Heart left ventricle (tissue), 16 donors: ENCODE measurements around the gene DSG2. TPM values are rescaled to one million over a fixed set of nuclear protein-coding genes. Genes with fewer than 3 reads are reported as not detected.

ENCODE experiments used
- ATAC-seq, 4 donors: fragments of 200-7000 bp; cut with Tn5 transposase; one replicate each; pipeline ENCODE4 v1.9.1; 2020 to 2022; ENCODE audit warnings: moderate library complexity in 4 of 4, mild to moderate bottlenecking in 3 of 4, moderate number of reproducible peaks in 1 of 4
- DNase-seq, 5 donors: peaks; one replicate each; pipeline ENCODE4 v3.0.0-alpha.2; 2020
- H3K27ac ChIP-seq, 12 donors: fragments of 200-600 bp; sonication (generic) in 4 of 12; one replicate each; pipeline versions ENCODE4 v1.5.0 to v1.8.0; 2016 to 2022; ENCODE audit warnings: mild to moderate bottlenecking in 2 of 12
- H3K27me3 ChIP-seq, 9 donors: fragments of 200-600 bp; sonication (generic) in 2 of 9; one replicate each; pipeline versions ENCODE4 v1.5.1 to v1.8.0; 2016 to 2022; ENCODE audit warnings: mild to moderate bottlenecking in 3 of 9
- H3K36me3 ChIP-seq, 9 donors: fragments of 200-600 bp; sonication (generic) in 2 of 9; one replicate each; pipeline versions ENCODE4 v1.5.0 to v1.8.0; 2018 to 2022; ENCODE audit warnings: mild to moderate bottlenecking in 2 of 9
- H3K4me1 ChIP-seq, 12 donors: fragments of 200-600 bp; sonication (generic) in 4 of 12; one replicate each; pipeline versions ENCODE4 v1.5.0 to v1.8.0; 2016 to 2022; ENCODE audit warnings: mild to moderate bottlenecking in 3 of 12
- H3K4me3 ChIP-seq, 12 donors: fragments of 200-600 bp; sonication (generic) in 4 of 12; one replicate each; pipeline versions ENCODE4 v1.5.0 to v1.8.0; 2017 to 2022; ENCODE audit warnings: mild to moderate bottlenecking in 9 of 12, moderate library complexity in 4 of 12
- H3K9me3 ChIP-seq, 12 donors: fragments of 200-600 bp; sonication (generic) in 4 of 12; one replicate each; pipeline versions ENCODE4 v1.5.0 to v1.8.0; 2016 to 2022; ENCODE audit warnings: mild to moderate bottlenecking in 1 of 12
- CTCF ChIP-seq, 12 donors: fragments of 200-600 bp; sonication (generic) in 4 of 12; IDR thresholded peaks; one replicate each; pipeline versions ENCODE4 v1.5.0 to v1.8.0; 2018 to 2022; ENCODE audit warnings: antibody characterized with exemption in 12 of 12, mild to moderate bottlenecking in 5 of 12
- POLR2A ChIP-seq, 2 donors: fragments of 450-650 bp; IDR thresholded peaks; one replicate each; pipeline ENCODE4 v1.6.1; 2017; ENCODE audit warnings: antibody characterized with exemption in 2 of 2, mild to moderate bottlenecking in 2 of 2, moderate library complexity in 2 of 2
- WGBS, 4 donors: extraction: QIAGEN DNeasy Blood & Tissue Kit in 2 of 4; methylation state at CpG; one replicate each; pipeline versions ENCODE4 v1.1.5 to v1.1.7; 2013 to 2018; 5-methylcytosine and 5-hydroxymethylcytosine counted together
- intact Hi-C, 10 donors: fragments of 100-400 bp; cut with DNase I; formaldehyde crosslinking; loops; one replicate each; pipeline versions ENCODE4 v1.11.1 to v1.14.2; 2022
- polyA plus RNA-seq, 2 donors: library from polyadenylated mRNA; stranded (reverse); fragments of 200-250 nt; gene quantifications; one replicate each; pipeline ENCODE4 v1.2.3, GENCODE V29; 2013
- total RNA-seq, 9 donors: library from RNA; depleted of rRNA in 2 of 9; stranded (reverse); fragments of >200 nt in 2 of 9; fragmentation: NEBNext Ultra II Directional in 3 of 9; extraction: Animal tissue kit (Norgen Biotek cat#: 25700) in 3 of 9; gene quantifications; one replicate each; pipeline versions ENCODE4 v1.1.0 to v1.2.4, GENCODE V29; 2016 to 2023
- donor health status: ischemic (EF 13 %, LVEDD 7.1; RV severe dilation, severe dysfunction).
- donor health status: healthy with polysubstance abuse.
- donor health status: DM: no; HTN: yes; CAD: no.
- donor health status: DM: no; HTN: no; CAD: no.
- donor health status: ischemic (EF 25% LVEDD 6.9; RV normal size, moderate dysfunction).
- donor health status: ischemic (EF 25% LVEDD 5.7; RV mildly dilated, moderate dysfunction).
- donor health status: healthy.
- donor health status: DM: yes; HTN: yes; CAD: no.
- donor health status: ischemic (EF 35%, LVEDD 5.7; RV mildly dilated, moderate dysfunction).
- donor health status: nonischemic (EF 11% LVEDD 7.7; RV severe dilation, severe dysfunction).
- donor health status: DM: yes; HTN: yes; CAD: no.
- donor health status: PGD.
- donor health status: ischemic (EF 29% LVEDD 5.4; RV normal size, mild dysfunction).
- donor health status: nonischemic (EF 23%, LVEDD 6.1; RV moderate dilation, normal function).

DSG2 gene
- total and polyA plus RNA-seq, 11 donors: 10.1 to 54.4 (median 41.0) TPM

GRCh38 chr18:31572368-31572767, 74.4 kb downstream of the DSG2 start:
- intact Hi-C loops: no loop called here
- no peaks in the 10 kb centered on the region for H3K36me3 ChIP-seq
- H3K4me1 ChIP-seq: no peaks in the 10 kb centered on the region
- no peaks in the 10 kb centered on the region for H3K9me3 ChIP-seq
- no peak overlapping the region for H3K27ac ChIP-seq
- TF ChIP-seq CTCF (IDR thresholded peaks at IDR 0.05) (no peak), POLR2A (IDR thresholded peaks at IDR 0.05) (no peak)
- ATAC-seq: no peak
- no peak overlapping the region for H3K4me3 ChIP-seq
- DNase-seq: no peak
- H3K27me3 ChIP-seq: no peaks in the 10 kb centered on the region
- WGBS, 4 donors: 72 to 85% (median 80%) methylated on average over 9 of the region's 9 CpGs

- DNase-seq: no peak
- no peak for ATAC-seq
- WGBS, 4 donors: 85 to 93% (median 87%) methylated on average over 3 of the region's 3 CpGs
- no peak for TF ChIP-seq POLR2A (IDR thresholded peaks at IDR 0.05)
- Histone ChIP-seq H3K9me3 (no peaks in the 10 kb centered on the region), H3K27me3 (no peaks in the 10 kb centered on the region), H3K4me1 (no peaks in the 10 kb centered on the region), H3K36me3 (no peaks in the 10 kb centered on the region), H3K27ac (no peak overlapping the region), H3K4me3 (no peak overlapping the region)
- intact Hi-C loops: no loop called here
Observed at GRCh38 chr18:31573051-31573450, 75.1 kb downstream of the DSG2 start.

- no peak for ATAC-seq
- DNase-seq: no peak
- Histone ChIP-seq H3K4me1 (no peaks in the 10 kb centered on the region), H3K4me3 (no peak overlapping the region), H3K27me3 (no peaks in the 10 kb centered on the region), H3K36me3 (no peaks in the 10 kb centered on the region), H3K27ac (no peak overlapping the region), H3K9me3 (no peaks in the 10 kb centered on the region)
- 83 to 91% (median 89%) methylated on average over 1 of the region's 1 CpG for WGBS, 4 donors
- intact Hi-C loops: no loop called here
- TF ChIP-seq POLR2A (IDR thresholded peaks at IDR 0.05) (no peak), CTCF (IDR thresholded peaks at IDR 0.05) (no peak)
Observed at GRCh38 chr18:31574359-31574758, 76.4 kb downstream of the DSG2 start.

GRCh38 chr18:31575515-31576257, 77.7 kb downstream of the DSG2 start:
- Histone ChIP-seq H3K4me1 (no peaks in the 10 kb centered on the region), H3K27me3 (no peaks in the 10 kb centered on the region), H3K4me3 (no peak overlapping the region), H3K27ac (no peak overlapping the region), H3K36me3 (no peaks in the 10 kb centered on the region), H3K9me3 (no peaks in the 10 kb centered on the region)
- TF ChIP-seq POLR2A (IDR thresholded peaks at IDR 0.05) (no peak), CTCF (IDR thresholded peaks at IDR 0.05) (no peak)
- ATAC-seq: no peak
- intact Hi-C loops: no loop called here
- DNase-seq: no peak
- 63 to 66% (median 64%) methylated on average over 3 of the region's 3 CpGs for WGBS, 4 donors

GRCh38 chr18:31576670-31577069, 78.7 kb downstream of the DSG2 start:
- no peak for DNase-seq
- no peak overlapping the region for H3K4me3 ChIP-seq
- intact Hi-C loops: no loop called here

More at GRCh38 chr18:31576670-31577069, 78.7 kb downstream of the DSG2 start:
- H3K4me1 ChIP-seq: no peaks in the 10 kb centered on the region
- H3K27me3 ChIP-seq: no peaks in the 10 kb centered on the region
- H3K36me3 ChIP-seq: no peaks in the 10 kb centered on the region
- TF ChIP-seq POLR2A (IDR thresholded peaks at IDR 0.05) (no peak), CTCF (IDR thresholded peaks at IDR 0.05) (no peak)
- H3K27ac ChIP-seq: no peak overlapping the region
- 58 to 85% (median 62%) methylated on average over 4 of the region's 4 CpGs for WGBS, 4 donors
- ATAC-seq: no peak
- no peaks in the 10 kb centered on the region for H3K9me3 ChIP-seq
